OCI-LY1 (cell line): ENCODE measurements around the gene BCKDK.

Experiments used
- H2AFZ ChIP-seq: fragments of 200-600 bp; sonication (generic), shearing (Covaris generic); 2 replicates; pipeline ENCODE4 v1.6.0; 2014; ENCODE audit warnings: antibody characterized with exemption, mild to moderate bottlenecking, low read length
- H3F3A ChIP-seq: fragments of 200-600 bp; sonication (generic), shearing (Covaris generic); 2 replicates; pipeline ENCODE4 v1.6.0; 2014; ENCODE audit warnings: mild to moderate bottlenecking, antibody characterized with exemption, low read length, moderate library complexity; ENCODE audit not compliant: insufficient read depth
- H3K27ac ChIP-seq: fragments of 200-600 bp; sonication (generic); 2 replicates; pipeline ENCODE4 v1.5.1; 2014; ENCODE audit warnings: low read length, mixed run types, mild to moderate bottlenecking, low read depth; ENCODE audit not compliant: poor library complexity, severe bottlenecking
- H3K27me3 ChIP-seq: fragments of 200-600 bp; sonication (generic); 2 replicates; pipeline ENCODE4 v1.6.0; 2014; ENCODE audit warnings: antibody characterized with exemption, mild to moderate bottlenecking, low read length, moderate library complexity; ENCODE audit not compliant: insufficient read depth
- H3K36me3 ChIP-seq: fragments of 200-600 bp; sonication (generic); 2 replicates; pipeline ENCODE4 v1.6.1; 2014; ENCODE audit warnings: mild to moderate bottlenecking, antibody characterized with exemption, low read length, moderate library complexity, mixed read lengths; ENCODE audit not compliant: insufficient read depth
- H3K4me1 ChIP-seq: fragments of 200-600 bp; sonication (generic); 2 replicates; pipeline ENCODE4 v1.5.1; 2014; ENCODE audit warnings: mild to moderate bottlenecking, low read length, moderate library complexity; ENCODE audit not compliant: insufficient read depth, severe bottlenecking
- H3K4me2 ChIP-seq: fragments of 200-600 bp; sonication (generic), shearing (Covaris generic); 2 replicates; pipeline ENCODE4 v1.6.1; 2014; ENCODE audit warnings: low read length
- H3K4me3 ChIP-seq: fragments of 200-600 bp; sonication (generic); 2 replicates; pipeline ENCODE4 v1.5.1; 2014; ENCODE audit warnings: low read length, low read depth, mild to moderate bottlenecking, mixed read lengths; ENCODE audit not compliant: poor library complexity, severe bottlenecking
- H3K79me2 ChIP-seq: fragments of 200-600 bp; shearing (Covaris generic); 2 replicates; pipeline ENCODE4 v1.6.1; 2016; ENCODE audit warnings: mixed run types, low read length, mixed read lengths; ENCODE audit not compliant: insufficient read depth
- H3K9ac ChIP-seq: fragments of 200-600 bp; sonication (generic), shearing (Covaris generic); 2 replicates; pipeline ENCODE4 v1.6.1; 2014; ENCODE audit warnings: mild to moderate bottlenecking, low read length, mixed read lengths
- H3K9me2 ChIP-seq: fragments of 200-600 bp; sonication (generic), shearing (Covaris generic); 2 replicates; pipeline ENCODE4 v1.6.1; 2014; ENCODE audit warnings: low read depth, mild to moderate bottlenecking, low read length, mixed read lengths
- H3K9me3 ChIP-seq: fragments of 200-600 bp; shearing (Covaris generic); 2 replicates; pipeline ENCODE4 v1.6.1; 2014; ENCODE audit warnings: low read length, mixed read lengths
- H4K20me1 ChIP-seq: fragments of 200-600 bp; sonication (generic), shearing (Covaris generic); 2 replicates; pipeline ENCODE4 v1.6.0; 2016; ENCODE audit warnings: mild to moderate bottlenecking, low read length; ENCODE audit not compliant: insufficient read depth
- EZH2 ChIP-seq: fragments of 200-600 bp; sonication (generic), shearing (Covaris generic); IDR thresholded peaks from 2 replicates; pipeline ENCODE4 v1.8.0; 2017; ENCODE audit warnings: borderline replicate concordance, mixed run types, mild to moderate bottlenecking, antibody characterized with exemption, low read length, moderate library complexity, mixed read lengths
- TF ChIP-seq, protein P1 (sequence below): fragments of 200-600 bp; sonication (generic), shearing (Covaris generic); IDR thresholded peaks from 2 replicates; pipeline ENCODE4 v1.5.1; 2017; ENCODE audit warnings: mild to moderate bottlenecking, antibody characterized with exemption, low read length, moderate library complexity, mixed read lengths

BCKDK gene

DNA sequence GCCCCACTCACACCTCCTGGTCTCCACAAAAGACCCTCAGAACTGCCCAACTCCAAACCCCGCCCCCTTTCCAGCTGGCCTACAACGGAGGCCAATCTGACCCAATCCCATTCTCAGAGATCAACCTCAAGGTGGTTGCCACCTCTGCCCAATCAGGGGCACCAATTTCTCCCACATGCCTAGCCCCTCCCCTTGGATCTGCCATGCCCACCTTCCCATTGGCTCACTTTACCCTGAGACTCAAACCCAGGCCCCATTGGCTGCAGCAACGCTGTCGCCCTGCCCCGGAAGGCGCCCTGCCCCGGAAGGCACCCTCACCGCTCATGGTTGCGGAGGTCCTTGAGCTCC lies 44.7 kb upstream of the BCKDK start:
- Histone ChIP-seq H3K4me2 (no peak overlapping the region), H3F3A (no peaks in the 10 kb centered on the region), H3K4me3 (no peak overlapping the region), H4K20me1 (no peaks in the 10 kb centered on the region), H3K27ac (no peak overlapping the region), H3K79me2 (0 out of 2 replicates have a peak, but pooled peaks cover 2% of the 10 kb centered on the region), H3K4me1 (no peaks in the 10 kb centered on the region), H3K9me3 (no peaks in the 10 kb centered on the region), H3K9ac (no peak overlapping the region), H3K27me3 (no peaks in the 10 kb centered on the region), H3K9me2 (no peaks in the 10 kb centered on the region), H3K36me3 (peaks cover 28% of the 10 kb centered on the region), H2AFZ (no peak overlapping the region)
- TF ChIP-seq, protein P1, sequence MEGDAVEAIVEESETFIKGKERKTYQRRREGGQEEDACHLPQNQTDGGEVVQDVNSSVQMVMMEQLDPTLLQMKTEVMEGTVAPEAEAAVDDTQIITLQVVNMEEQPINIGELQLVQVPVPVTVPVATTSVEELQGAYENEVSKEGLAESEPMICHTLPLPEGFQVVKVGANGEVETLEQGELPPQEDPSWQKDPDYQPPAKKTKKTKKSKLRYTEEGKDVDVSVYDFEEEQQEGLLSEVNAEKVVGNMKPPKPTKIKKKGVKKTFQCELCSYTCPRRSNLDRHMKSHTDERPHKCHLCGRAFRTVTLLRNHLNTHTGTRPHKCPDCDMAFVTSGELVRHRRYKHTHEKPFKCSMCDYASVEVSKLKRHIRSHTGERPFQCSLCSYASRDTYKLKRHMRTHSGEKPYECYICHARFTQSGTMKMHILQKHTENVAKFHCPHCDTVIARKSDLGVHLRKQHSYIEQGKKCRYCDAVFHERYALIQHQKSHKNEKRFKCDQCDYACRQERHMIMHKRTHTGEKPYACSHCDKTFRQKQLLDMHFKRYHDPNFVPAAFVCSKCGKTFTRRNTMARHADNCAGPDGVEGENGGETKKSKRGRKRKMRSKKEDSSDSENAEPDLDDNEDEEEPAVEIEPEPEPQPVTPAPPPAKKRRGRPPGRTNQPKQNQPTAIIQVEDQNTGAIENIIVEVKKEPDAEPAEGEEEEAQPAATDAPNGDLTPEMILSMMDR = no peak
- TF ChIP-seq EZH2 = no peak

DNA sequence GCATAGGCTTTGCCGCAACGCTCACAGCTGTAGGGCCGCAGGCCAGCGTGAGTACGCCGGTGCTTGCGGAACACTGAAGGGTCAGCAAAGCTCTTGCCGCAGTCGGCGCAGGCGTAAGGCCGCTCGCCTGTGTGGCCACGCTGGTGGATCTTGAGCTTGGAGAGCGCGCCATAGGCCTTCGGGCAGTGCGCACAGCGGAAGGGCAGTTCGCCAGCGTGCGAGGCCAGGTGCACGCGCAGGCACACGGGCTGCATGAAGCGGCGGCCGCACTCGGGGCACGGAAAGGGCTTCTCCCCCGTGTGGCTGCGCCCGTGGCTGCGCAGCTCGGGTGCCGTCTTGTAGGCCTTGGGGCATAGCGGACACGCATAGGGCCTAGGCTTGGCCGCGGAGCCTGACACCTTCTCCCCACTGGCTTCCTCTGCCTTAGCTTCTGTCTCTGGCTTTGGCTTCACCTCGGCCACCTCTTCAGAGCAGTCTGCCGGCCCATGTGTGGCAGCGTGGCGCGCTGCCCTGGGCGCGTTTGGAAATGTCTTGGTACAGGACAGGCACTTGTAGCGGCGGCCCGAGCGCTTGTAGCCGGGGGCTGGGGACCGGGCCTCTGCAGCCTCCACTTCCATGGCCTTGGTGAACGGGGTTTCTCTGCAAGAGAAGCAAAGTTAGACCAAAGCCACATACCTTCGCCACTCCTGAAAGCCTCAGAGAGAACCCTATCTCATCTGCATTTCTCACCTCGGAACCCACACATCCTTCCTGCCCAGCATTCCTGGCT lies 44.2 kb upstream of the BCKDK start:
- Histone ChIP-seq H3K9me2 (no peaks in the 10 kb centered on the region), H3K9ac (no peak overlapping the region), H3K4me2 (no peak overlapping the region), H3K9me3 (no peaks in the 10 kb centered on the region), H4K20me1 (no peaks in the 10 kb centered on the region), H3K4me3 (no peak overlapping the region), H3K79me2 (0 out of 2 replicates have a peak, but pooled peaks cover 6% of the 10 kb centered on the region), H3K36me3 (peaks cover 28% of the 10 kb centered on the region), H2AFZ (no peak overlapping the region), H3K27me3 (no peaks in the 10 kb centered on the region), H3K4me1 (no peaks in the 10 kb centered on the region), H3F3A (no peaks in the 10 kb centered on the region), H3K27ac (no peak overlapping the region)
- TF ChIP-seq, protein P1 = no peak
- TF ChIP-seq EZH2 = no peak

DNA sequence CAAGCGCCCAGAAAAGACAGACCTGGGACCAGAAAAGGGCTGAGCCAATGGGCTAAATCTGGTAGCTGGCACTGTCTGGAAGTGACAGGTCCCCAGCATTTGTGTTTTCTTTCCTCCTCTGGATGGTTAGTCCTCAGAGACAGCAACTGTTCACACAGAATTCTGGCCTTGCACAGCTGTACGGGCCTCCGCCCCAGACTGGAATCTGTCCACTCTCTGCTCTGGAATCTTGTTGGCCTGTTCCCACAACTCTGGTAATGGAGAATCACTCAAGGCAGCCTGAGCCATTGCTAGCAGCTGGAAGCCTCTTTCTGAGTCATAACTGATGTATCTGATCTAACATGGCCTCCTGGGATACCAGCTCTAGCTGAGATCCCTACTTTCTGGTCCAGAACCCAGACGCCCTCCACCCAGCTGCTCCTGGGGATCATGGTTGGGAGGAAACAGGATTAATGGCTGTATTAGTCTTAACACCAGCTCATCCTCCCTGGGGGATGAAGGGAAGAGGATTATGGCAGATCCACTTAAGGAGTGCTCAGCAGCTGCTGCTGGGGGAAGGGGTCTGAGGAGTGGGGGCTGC lies 43.2 kb upstream of the BCKDK start:
- H3K9me3 ChIP-seq = no peaks in the 10 kb centered on the region
- H3K4me3 ChIP-seq = no peak overlapping the region
- no peak overlapping the region for H3K27ac ChIP-seq
- peaks cover 9% of the 10 kb centered on the region; the same call in 1 of the 2 replicates for H3K79me2 ChIP-seq
- no peaks in the 10 kb centered on the region for H3F3A ChIP-seq
- no peak overlapping the region for H3K4me2 ChIP-seq
- H3K36me3 ChIP-seq = peaks cover 24% of the 10 kb centered on the region
- no peaks in the 10 kb centered on the region for H3K4me1 ChIP-seq
- no peak overlapping the region for H3K9ac ChIP-seq
- H3K9me2 ChIP-seq = no peaks in the 10 kb centered on the region
- TF ChIP-seq EZH2 = no peak
- TF ChIP-seq, protein P1 = no peak
- no peak overlapping the region for H2AFZ ChIP-seq
- no peaks in the 10 kb centered on the region for H4K20me1 ChIP-seq
- H3K27me3 ChIP-seq = no peaks in the 10 kb centered on the region
